Ammon's horn (tissue), 1 donor: Measurements from ENCODE around the gene FSTL3.
"Not testable (repeated sequence)": the region's sequence is repeated elsewhere in the genome, so short reads cannot be mapped to it uniquely, and the experiment has no call there.

Experiments used
- DNase-seq: peaks from one replicate; pipeline ENCODE4 v3.0.0-alpha.2; 2016; ENCODE audit warnings: low spot score

The FSTL3 gene

DNA sequence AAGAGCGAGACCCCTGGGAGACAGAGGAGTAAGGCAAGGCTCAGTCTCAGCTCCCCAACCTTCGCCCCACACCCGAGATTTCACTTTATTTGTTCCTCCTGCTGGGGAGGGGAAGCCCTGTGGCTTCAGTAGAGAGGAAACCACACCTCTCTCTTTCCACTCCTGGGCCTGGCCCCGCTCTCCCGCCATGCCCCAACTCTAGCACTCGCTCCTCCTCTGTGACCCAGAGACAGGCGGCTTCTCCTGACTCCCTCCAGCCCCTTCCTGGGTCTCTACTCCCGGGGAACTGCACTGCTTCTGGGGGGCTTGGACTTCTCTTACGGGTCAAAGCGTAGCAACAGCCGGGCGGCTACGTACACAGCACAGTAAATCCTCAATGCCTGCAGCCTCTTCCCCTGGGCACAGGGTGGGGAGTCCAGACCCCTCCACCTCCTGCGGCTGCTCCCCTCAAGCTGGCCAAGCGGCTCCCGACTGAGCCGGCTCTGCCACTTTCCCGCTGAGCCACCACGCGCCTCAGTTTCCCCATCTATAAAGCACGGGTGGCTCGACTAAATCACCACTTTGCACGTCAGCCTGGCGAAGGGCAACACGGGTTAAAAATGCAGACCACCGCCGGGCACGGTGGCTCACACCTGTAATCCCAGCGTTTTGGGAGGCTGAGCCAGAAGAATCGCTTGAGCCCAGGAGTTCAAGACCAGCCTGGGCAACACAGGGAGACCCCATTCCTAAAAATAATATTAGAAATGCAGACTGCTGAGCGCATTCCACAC, 14.6 kb upstream of the FSTL3 start:
- no peak for DNase-seq

DNA sequence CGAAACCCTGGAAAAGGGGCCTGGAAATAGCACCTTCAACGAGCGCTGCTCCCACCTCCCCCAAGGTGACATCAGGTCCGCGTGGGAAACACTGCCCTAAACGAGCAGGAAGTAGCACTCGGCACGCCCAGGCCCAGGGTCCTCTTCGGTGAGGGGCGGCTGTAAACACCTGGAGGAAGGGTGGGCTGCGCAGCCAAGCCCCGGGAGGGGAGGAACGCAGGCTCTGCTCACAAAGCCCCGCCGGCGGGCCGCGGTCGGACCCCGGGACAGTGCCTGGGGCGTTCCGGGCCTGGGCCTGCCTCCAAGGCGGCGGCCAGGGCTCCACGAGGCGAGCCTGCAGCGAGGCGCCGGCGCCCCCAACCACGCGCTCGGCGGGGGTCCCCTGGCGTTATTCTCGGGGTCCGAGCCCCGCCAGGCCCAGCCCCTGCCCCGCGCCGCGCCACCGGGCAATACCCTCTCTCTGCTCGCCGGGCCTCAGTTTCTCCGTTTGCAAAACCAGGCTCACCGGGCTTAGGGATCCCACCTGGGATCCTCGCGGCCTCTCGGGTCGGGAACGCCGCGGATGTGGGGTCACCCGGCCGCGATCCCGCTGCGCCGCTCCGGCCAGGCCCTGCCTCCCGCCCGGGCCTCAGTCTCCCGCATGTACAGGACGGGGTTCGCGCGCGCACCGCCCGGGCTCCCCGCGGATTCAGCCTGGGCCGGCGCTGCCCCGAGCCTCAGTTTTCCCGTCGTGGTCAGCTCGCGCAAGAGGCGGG, 13.8 kb upstream of the FSTL3 start:
- no peak for DNase-seq

DNA sequence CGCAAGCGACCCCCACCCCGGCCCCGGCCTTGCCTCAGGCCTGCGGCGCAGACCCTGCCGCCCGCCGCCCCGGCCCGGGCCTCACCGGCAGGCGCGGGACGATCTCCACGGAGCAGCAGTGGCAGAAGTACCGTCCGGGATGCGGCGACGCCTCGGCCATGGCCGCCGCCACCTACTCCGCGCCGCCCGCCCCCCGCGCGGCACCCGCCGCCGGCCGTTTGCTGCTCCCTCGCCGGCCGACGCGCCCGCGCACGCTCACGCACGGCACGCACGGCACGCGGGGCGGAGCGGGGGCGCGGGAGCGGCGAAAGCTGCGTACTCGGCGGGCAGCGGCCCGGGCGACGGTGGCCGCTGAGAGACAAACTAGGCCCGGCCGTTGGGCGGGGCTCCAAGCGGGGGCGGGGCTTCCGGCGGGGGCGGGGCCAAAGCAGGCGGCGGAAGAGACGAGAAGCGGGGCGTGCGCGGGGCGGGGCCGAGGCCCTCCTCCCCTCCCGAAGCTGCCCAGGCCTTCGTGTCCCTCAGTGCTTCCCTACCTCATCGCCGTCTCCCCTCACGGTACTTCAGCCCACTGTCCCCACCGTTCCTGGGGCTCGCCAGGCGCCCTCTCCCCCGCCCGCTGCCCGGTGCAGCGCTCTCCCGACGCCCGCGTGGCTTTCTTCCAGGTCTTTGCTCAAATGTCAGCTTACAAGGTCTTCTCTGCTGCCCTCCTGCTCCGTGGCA, 13.1 kb upstream of the FSTL3 start, which contains the start of gene RNF126:
Gene RNF126, minus strand, starts transcription at position 253 of the 720 bp plus-strand sequence. Its CDS starts 93 bp downstream, at position 160.
- DNase-seq: peak; percentile 94

DNA sequence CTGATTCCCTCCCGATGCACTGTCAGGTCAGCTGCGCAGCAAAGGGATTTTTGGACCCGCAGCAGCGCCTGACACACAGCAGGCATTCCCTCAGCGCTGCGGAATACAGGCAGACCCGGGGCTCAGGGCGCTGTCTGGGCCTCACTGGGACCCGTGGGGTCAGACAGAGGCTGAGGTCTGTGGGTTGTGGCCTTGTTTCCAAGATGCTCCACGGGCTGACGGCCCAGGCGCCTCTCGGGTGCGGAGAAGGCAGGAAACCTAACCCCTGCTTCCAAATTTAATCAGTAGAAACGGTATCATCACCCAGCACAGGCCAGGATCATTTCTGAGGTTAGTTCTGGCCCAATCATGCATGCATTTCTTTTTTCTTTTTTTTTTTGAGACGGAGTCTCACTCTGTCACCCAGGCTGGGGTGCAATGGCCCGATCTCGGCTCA, 12.5 kb upstream of the FSTL3 start:
- DNase-seq: no peak

DNA sequence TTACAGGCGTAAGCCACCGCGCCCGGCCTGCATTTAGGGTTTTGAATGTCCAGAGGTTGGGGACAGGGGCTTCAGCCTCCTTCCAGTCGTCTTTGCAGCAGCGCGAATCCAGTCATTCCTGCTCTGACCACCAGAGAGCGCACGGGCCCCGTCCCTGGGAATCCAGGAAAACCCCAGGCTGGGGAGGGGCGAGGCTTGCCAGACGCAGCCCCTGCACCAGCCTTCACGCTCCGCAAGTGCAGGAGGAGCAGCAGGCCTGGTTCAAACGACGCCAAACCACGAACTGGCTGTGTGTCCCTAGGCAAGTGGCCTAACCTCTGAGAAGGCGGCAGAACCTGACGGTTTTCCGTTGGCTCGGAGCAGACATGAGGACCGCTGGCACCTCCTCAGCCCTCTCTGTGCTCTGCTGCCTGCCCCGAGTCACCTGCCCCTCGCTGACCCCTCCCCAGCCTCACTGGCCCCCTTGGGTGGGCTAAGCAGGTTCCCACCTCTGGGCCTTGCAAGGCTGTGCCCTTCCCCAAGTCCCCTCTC, 11.2 kb upstream of the FSTL3 start:
- peak; percentile 87 for DNase-seq

DNA sequence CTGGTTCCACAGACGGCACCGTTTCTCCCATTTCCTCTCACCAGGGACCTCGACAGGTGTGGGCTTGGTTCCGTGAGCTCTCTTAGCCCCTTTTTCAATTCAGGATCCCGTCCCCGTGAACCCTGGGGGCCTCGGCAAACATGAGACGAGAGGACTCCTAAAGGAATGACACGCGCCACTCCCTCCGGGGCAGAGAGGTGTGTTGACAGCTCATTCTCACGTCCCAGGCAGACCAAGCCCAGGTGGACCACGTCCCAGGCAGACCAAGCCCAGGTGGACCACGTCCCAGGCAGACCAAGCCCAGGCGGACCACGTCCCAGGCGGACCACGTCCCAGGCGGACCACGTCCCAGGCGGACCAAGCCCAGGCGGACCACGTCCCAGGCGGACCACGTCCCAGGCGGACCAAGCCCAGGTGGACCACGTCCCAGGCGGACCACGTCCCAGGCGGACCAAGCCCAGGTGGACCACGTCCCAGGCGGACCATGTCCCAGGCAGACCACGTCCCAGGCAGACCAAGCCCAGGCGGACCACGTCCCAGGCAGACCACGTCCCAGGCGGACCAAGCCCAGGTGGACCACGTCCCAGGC, 9.1 kb upstream of the FSTL3 start:
- DNase-seq: not testable (repeated sequence)

DNA sequence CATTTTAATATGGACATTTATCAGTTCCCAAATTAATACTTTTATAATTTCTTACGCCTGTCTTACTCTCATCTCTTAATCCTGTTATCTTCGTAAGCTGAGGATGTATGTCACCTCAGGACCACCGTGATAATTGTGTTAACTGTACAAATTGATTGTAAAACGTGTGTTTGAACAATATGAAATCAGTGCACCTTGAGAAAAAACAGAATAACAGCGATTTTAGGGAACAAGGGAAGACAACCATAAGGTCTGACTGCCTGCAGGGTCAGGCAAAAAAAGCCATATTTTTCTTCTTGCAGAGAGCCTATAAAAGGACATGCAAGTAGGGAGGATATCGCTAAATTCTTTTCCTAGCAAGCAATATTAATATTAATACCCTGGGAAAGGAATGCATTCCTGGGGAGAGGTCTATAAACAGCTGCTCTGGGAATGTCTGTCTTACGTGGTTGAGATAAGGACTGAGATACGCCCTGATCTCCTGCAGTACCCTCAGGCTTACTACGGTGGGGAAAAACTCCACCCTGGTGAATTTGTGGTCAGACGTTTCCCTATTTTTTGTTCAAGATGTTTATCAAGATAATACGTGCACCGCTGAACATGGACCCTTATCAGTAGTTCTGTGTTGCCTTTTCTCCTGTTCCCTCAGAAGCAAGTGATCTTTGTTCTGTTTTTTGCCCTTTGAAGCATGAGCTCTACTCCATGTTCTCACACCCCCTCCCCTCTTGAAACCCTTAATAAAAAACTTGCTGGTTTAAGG, 7.3 kb upstream of the FSTL3 start:
- DNase-seq: not testable (repeated sequence)

DNA sequence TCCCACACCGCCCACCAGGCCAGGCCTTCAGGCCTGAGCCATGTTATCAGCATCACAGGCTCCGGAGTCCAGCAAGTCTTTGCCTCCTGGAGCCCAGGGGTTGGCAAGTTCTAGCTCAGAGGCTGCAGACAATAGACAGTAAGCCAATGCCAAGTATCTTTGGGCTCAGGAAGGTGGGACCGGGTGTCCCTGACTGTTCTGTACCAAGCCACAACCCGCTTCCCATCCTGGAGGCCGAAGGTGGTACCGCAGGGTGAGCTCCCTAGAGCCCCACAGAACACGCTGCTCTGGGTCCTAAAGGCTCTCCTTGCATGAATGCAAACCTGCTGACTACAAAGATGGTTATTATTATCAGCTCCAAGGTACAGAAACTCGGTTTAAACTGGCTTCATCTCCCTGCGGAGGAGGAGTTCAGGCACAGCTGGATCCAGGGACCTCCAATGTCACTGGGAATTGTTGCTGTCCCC, 5.5 kb upstream of the FSTL3 start:
- no peak for DNase-seq

DNA sequence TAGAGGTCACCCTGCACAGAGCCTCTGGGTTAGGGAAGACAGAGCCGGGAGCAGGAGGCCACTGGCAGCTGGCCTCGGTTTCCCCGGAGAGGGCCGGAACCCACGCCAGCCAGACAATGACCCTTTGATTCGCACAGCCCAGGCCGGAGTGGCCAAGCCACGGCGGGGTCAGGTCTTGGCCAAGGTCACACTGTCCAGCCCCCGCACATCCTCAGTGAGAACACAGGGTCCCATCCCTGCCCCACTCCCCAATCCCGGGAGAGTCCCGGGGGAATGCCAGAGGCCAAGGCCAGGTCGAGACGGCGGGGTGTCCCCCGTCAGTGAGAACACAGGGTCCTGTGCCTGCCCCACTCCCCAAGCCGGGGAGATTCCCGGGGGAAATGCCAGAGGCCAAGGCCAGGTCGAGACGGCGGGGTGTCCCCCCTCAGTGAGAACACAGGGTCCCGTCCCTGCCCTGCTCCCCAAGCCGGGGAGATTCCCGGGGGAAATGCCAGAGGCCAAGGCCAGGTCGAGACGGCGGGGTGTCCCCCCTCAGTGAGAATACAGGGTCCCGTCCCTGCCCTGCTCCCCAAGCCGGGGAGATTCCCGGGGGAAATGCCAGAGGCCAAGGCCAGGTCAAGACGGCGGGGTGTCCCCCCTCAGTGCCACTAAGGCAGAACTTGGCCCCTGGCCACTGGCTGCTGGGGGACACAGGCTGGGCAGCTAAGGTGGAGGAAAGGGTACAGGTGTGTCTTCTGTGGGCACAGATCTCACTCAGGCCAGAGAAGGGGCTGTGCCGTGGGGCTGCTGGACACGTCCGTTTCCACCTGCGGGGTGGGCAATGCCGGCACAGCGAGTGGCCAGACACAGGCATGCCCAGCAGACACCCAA, 1.7 kb upstream of the FSTL3 start:
- DNase-seq: no peak

DNA sequence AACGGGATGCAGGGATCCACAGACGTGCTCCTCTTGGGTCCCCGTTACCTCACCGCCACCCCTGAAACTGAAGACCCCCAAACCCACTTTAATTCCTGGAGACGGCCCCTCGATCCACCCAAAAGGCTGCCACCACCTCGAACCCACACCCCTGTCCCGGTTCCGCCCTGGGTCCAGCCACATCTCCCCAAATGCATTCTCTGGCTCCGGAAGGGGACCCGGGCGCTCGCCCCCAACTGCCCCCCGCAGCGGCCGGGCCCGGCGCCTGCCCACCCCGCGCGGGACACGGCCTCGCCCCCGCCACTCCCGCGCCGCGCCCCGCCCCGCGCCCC, 219 bp upstream of the FSTL3 start:
- no peak for DNase-seq

DNA sequence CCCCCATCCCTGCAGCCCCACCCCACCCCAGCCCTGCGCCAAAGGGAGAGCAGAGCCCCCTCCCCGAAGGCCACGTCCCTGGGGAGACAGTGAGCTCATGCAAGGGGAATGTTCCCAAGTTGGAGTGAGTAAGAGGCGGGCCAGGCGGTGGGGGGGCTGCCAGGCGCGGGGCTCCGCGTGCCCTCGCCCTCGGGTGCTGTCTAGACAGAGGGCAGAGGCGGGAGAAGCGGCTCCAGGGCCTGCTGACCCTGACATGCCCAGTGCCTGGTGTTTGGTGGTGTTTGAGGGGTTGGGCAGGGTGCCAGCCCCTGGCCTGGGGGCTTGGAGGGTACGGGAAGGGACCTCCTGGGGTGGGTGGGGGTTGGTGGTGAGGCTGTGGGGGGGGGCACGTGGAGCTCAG, 1.0 kb downstream of the FSTL3 start:
- no peak for DNase-seq

DNA sequence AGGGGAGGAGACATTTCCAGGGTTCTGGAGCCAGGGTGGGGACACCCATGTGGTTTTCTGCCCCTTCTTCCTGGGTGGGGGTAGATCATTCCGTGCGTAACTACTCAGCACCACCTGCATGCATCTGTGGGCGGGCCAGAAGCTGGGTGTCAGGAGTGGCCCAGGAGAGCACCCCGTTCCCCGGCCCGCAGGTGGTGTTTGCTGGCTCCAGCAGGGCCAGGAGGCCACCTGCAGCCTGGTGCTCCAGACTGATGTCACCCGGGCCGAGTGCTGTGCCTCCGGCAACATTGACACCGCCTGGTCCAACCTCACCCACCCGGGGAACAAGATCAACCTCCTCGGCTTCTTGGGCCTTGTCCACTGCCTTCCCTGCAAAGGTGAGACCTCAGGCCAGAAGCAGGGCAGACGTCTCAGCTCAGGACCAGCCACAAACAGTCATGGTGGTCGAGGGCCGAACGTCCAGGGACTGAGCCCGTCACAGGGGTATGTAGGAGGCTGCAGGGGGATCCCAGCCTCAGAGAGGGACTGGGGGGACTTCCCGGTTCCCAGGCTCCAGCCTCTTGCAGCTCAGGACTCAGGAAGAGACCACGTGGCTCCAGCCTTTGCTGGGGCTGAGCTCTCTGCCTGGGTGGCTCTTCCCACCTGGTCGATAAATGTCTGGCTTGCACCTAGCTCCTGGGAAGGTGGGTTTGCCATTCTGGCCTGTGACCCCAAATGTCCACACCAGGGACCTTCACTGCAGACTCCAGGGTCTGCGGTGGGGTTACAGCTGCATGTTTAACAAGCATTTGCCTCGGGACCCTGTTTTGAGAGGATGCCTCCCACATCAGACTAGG, 1.6 kb downstream of the FSTL3 start:
- no peak for DNase-seq

DNA sequence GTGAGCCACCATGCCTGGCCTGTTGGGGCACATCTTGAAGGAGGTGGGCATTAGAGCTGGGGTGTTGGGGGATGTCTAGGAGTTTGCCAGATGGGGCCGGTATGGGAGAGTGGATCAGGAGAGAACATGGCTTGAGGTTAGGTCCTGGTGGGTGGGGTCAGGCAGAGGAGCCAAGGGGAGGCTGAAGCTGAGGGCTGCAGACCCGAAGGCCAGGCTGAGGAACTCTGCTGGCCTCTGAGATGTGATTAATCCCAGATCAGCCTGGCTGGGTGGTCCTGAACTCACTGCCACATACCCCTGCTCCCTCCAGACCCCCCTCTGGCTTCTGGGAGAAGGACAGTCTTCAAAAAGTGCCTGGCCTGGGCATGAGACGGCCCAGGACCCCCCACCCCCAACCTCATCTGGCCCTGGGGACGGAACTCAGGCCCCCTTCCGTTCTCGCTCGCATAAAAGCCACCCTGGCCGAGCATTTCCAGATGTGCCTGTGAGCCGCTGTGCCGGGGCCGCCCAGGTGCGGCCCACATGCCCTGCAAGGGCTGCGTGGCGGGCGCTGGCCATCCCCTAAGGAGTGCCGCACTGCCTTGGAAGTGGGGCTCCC, 2.7 kb downstream of the FSTL3 start:
- DNase-seq: no peak

DNA sequence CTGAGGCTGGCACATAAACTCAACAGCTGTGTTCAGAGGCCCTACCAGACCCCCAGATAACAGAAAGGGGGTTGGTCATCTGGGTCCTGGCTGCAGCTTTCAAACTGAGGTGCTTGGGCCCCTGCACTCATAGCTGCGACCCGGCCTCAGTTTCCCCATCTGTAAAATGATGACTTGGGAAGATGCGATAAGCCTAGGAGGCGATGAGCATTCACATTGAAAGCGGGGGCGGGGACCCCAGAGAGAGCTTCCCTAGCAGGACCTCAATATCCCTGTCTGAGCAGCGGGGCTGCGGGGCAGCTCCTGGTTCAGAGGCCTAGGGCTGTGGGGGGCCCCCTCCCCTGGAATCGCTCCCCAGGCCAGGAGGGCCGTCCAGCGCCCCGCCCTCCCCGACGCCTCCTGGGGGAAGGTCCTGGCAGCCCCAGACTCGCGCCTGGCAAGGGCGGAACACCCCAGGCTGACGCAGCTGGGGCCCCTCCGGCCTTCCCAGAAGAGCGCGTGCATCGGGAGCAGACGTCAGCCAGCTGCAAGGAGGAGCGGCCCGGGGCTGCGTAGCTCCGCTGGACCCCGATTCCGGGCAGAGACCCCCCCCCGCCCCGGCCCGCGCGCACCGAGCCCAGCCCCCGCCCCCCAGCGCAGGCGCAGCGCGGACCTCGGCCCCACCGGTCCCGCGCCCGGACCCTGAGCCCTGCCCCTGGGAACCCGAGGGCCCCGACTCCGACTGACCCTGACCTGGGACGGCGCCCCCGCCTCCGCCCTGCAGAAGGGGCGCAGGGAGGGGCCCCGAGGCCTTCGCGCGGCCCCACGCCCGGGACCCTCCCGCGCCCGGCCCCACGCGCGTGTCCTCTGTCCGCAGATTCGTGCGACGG, 3.5 kb downstream of the FSTL3 start:
- peak; percentile 43 for DNase-seq

DNA sequence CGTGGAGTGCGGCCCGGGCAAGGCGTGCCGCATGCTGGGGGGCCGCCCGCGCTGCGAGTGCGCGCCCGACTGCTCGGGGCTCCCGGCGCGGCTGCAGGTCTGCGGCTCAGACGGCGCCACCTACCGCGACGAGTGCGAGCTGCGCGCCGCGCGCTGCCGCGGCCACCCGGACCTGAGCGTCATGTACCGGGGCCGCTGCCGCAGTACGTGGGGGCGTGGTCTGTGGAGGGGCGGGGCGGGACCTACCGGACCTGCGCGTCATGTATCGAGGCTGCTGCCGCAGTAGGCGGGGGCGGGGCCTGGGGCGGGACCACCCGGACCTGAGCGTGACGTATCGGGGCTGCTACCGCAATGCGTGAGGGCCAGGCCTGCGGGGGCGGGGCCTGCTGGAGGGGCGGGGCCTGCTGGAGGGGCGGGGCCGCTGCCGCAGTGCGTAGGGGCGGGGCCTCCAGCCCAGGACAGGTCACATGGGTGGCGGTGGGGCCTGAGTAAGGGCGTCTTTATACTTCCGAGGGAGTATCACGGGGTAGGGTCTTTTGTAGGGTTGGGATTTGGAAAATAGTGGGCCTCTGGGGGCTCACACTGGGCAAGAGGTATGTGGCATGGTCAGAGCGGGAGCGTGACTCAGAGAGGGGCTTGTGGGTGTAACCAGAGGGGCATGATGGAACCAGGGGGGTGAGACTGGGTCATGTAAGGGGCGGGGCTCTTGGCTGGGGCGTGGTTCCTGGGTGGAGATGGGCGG, 4.3 kb downstream of the FSTL3 start:
- peak; percentile 99 for DNase-seq

DNA sequence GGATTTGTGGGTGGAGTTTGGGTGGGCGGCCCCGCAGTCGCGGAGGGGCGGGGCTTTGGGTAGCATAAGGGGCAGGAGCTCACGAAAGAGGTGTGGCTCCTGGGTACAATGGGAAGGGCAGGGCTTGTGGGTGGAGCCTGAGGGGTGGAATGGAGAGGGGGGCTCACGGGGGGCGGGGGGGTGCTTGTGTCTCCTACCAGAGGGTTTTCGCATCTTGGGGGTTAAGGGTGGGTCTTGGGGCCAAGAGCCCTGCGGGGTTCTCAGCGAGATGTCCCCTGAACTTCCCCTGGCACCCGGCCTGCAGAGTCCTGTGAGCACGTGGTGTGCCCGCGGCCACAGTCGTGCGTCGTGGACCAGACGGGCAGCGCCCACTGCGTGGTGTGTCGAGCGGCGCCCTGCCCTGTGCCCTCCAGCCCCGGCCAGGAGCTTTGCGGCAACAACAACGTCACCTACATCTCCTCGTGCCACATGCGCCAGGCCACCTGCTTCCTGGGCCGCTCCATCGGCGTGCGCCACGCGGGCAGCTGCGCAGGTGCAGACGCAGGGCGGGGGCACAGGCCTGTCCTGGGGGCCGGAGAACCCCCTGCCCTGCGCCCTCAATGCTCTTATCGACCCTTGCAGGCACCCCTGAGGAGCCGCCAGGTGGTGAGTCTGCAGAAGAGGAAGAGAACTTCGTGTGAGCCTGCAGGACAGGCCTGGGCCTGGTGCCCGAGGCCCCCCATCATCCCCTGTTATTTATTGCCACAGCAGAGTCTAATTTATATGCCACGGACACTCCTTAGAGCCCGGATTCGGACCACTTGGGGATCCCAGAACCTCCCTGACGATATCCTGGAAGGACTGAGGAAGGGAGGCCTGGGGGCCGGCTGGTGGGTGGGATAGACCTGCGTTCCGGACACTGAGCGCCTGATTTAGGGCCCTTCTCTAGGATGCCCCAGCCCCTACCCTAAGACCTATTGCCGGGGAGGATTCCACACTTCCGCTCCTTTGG, 5.1 kb downstream of the FSTL3 start:
- DNase-seq: peak; percentile 90
